ENCODE measurements around the gene RDH13. TPM values are rescaled to one million over a fixed set of nuclear protein-coding genes. Genes with fewer than 3 reads are reported as not detected.

The RDH13 gene
- total and polyA plus RNA-seq, 10 of the 15 experiments (the other 5 are each of a cell fraction or from before 2014, with no cell fraction given): 1.3 to 11.6 (median 8.9) TPM

DNA sequence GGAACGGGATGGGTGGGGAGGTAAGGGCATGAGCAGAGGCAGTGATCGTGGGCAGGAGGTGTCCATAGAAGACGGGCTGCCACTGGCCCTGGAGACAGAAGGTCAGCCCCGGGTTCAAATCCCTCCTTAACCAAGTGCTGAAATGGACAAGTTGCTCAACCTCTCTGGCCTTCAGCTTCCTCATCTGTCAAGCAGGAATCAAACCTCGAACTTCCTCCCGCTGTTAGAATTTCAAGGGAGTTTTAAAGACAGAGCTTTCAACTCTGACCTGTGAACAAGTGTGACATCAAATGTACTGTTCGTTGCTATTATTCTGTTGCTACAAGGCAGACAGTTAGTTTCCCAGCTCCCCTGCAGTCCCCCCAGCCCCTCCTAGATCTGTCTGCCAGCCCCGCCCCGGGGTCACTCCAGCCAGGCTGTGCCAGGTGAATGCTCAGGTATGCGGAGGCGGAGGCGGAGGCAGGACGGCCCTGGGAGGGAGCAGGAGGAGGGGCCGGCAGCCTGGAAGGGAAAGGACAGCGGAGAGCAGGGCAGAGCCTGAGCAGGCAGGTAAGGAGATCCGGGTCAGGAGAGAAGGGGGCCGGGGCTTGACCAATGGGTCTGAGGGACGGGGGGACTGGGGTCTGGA is 12.5 kb upstream of the RDH13 start, which contains the start of gene EPS8L1 (continued):
- no peak for TF ChIP-seq KAT2A (conservative IDR thresholded peaks at IDR 0.05; ENCODE audit: control insufficient read depth, low read depth, low read length)

DNA sequence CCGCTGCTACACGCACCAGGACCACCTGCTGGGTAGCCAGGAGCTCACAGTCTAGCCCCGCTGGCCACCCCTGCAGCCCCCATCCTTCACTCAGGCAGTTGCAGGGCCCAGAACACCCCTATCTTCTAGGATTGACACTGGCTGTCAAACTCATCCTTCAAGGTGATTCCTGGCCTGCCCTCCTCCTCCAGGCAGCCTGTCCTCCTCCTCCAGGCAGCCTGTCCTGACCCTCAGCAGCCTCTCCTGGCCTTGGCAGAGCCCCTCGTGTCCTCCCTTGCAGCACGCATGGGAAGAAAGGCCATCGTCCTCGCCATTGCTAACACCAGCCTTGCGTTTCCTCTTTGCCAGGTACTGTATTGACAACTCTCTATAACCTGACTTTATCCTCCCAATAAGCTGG is 9.0 kb upstream of the RDH13 start:
- Histone ChIP-seq H3K27ac (ENCODE audit: control insufficient read depth, insufficient read depth) (no peak overlapping the region), H2AFZ (ENCODE audit: control insufficient read depth, low read depth, low read length) (no peak overlapping the region), H3K4me3 (no peak overlapping the region), H3K27me3 (replicated peaks in 1 of 2; ENCODE audit: control insufficient read depth in 2 of 2, insufficient read depth in 2 of 2, low read length in 1 of 2) (no peaks in the 10 kb centered on the region; a peak in 1 of 4 replicates), H3K4me1 (ENCODE audit: control insufficient read depth, insufficient read depth, low read length) (peaks cover 3% of the 10 kb centered on the region), H3K9me3 (replicated peaks; ENCODE audit: control insufficient read depth, insufficient read depth, low read length) (no peaks in the 10 kb centered on the region), H4K20me1 (ENCODE audit: control insufficient read depth, insufficient read depth) (no peaks in the 10 kb centered on the region), H3K9ac (ENCODE audit: control insufficient read depth, insufficient read depth, low read length) (no peak overlapping the region), H3K36me3 (ENCODE audit: control insufficient read depth in 2 of 2, insufficient read depth in 2 of 2, low read length in 1 of 2) (no peaks in the 10 kb centered on the region), H3K79me2 (ENCODE audit: control insufficient read depth, insufficient read depth, low read length) (no peaks in the 10 kb centered on the region), H3K4me2 (ENCODE audit: control insufficient read depth, insufficient read depth) (no peak overlapping the region)
- in situ Hi-C loops (cut with MboI): no loop called here
- DNase-seq (ENCODE audit: low read depth, low spot score): no peak
- ChIA-PET POLR2A (no interaction called here), RAD21 (ENCODE audit: unreplicated experiment) (no interaction called here), CTCF (no interaction called here), SMC1A (ENCODE audit: uncharacterized antibody, unreplicated experiment) (no interaction called here)
- TF ChIP-seq ZNF622 (IDR thresholded peaks at IDR 0.05) (no peak), YBX1 (IDR thresholded peaks at IDR 0.05) (no peak)
- 19% methylated on average over 8 of the region's 8 CpGs for WGBS (ENCODE audit: insufficient coverage, insufficient replicate concordance, low lambda C conversion rate, missing lambda C conversion rate)
- intact Hi-C loops (cut with micrococcal nuclease; ENCODE audit: unreplicated experiment): no loop called here
- ATAC-seq: no peak
- FAIRE-seq: no peak
- no TSS peak for BruUV-seq (replicated peaks)

DNA sequence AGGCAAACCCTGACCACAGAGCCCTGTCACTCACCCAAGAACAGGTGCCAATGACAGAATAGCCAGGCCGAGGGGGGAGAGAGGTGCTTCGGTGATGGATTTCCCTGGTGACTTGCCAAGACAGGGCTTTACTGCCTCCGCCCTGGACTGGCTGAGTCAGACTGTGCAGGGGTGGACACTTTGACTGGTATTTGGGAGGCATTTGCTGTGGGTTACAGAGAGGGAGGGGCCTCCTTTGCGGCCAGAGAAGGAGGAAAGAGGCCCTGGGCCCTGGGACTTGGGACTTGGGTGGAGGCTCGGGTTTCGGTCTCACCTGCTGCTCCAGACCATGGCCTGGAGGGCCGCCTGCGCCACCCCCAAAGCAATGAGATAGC is 8.2 kb upstream of the RDH13 start:
- no peak overlapping the region for H2AFZ ChIP-seq (ENCODE audit: control insufficient read depth, low read depth, low read length)
- H3K27ac ChIP-seq (ENCODE audit: control insufficient read depth, insufficient read depth): no peak overlapping the region
- POLR2A ChIA-PET: interaction anchor here (0.6 kb wide), 1 partner anchor 73 kb away, joined by 3 read pairs; no protein-coding TSS in a partner anchor
- in situ Hi-C loops (cut with MboI) (no loop called here), intact Hi-C loops (cut with micrococcal nuclease; ENCODE audit: unreplicated experiment) (no loop called here)
- H3K79me2 ChIP-seq (ENCODE audit: control insufficient read depth, insufficient read depth, low read length): no peaks in the 10 kb centered on the region
- no peaks in the 10 kb centered on the region for H4K20me1 ChIP-seq (ENCODE audit: control insufficient read depth, insufficient read depth)
- CTCF ChIA-PET: no interaction called here
- H3K4me1 ChIP-seq (ENCODE audit: control insufficient read depth, insufficient read depth, low read length): peaks cover 3% of the 10 kb centered on the region
- no peak for DNase-seq (ENCODE audit: low read depth, low spot score)
- ATAC-seq: peak; percentile 27; the same call in 1 of the 3 replicates
- no peak overlapping the region for H3K4me3 ChIP-seq
- FAIRE-seq: no peak
- RAD21 ChIA-PET (ENCODE audit: unreplicated experiment): interaction anchor here (0.6 kb wide), 1 partner anchor 513 kb away, joined by 3 read pairs; no protein-coding TSS in a partner anchor
- BruUV-seq (replicated peaks): no TSS peak
- H3K4me2 ChIP-seq (ENCODE audit: control insufficient read depth, insufficient read depth): no peak overlapping the region
- H3K9ac ChIP-seq (ENCODE audit: control insufficient read depth, insufficient read depth, low read length): no peak overlapping the region
- 48% methylated on average over 8 of the region's 8 CpGs for WGBS (ENCODE audit: insufficient coverage, insufficient replicate concordance, low lambda C conversion rate, missing lambda C conversion rate)
- H3K36me3 ChIP-seq (ENCODE audit: control insufficient read depth in 2 of 2, insufficient read depth in 2 of 2, low read length in 1 of 2): no peaks in the 10 kb centered on the region
- no peaks in the 10 kb centered on the region for H3K9me3 ChIP-seq (replicated peaks; ENCODE audit: control insufficient read depth, insufficient read depth, low read length)
- SMC1A ChIA-PET (ENCODE audit: uncharacterized antibody, unreplicated experiment): no interaction called here
- no peaks in the 10 kb centered on the region; a peak in 1 of 4 replicates for H3K27me3 ChIP-seq (replicated peaks in 1 of 2; ENCODE audit: control insufficient read depth in 2 of 2, insufficient read depth in 2 of 2, low read length in 1 of 2)
- TF ChIP-seq ZNF384 (IDR thresholded peaks at IDR 0.05; ENCODE audit: borderline replicate concordance, low read depth, low read length): no peak
- TF ChIP-seq TCF12 (IDR thresholded peaks at IDR 0.05; ENCODE audit: low read depth, low read length): no peak
- TF ChIP-seq, protein P1, sequence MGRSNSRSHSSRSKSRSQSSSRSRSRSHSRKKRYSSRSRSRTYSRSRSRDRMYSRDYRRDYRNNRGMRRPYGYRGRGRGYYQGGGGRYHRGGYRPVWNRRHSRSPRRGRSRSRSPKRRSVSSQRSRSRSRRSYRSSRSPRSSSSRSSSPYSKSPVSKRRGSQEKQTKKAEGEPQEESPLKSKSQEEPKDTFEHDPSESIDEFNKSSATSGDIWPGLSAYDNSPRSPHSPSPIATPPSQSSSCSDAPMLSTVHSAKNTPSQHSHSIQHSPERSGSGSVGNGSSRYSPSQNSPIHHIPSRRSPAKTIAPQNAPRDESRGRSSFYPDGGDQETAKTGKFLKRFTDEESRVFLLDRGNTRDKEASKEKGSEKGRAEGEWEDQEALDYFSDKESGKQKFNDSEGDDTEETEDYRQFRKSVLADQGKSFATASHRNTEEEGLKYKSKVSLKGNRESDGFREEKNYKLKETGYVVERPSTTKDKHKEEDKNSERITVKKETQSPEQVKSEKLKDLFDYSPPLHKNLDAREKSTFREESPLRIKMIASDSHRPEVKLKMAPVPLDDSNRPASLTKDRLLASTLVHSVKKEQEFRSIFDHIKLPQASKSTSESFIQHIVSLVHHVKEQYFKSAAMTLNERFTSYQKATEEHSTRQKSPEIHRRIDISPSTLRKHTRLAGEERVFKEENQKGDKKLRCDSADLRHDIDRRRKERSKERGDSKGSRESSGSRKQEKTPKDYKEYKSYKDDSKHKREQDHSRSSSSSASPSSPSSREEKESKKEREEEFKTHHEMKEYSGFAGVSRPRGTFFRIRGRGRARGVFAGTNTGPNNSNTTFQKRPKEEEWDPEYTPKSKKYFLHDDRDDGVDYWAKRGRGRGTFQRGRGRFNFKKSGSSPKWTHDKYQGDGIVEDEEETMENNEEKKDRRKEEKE (IDR thresholded peaks at IDR 0.05): no peak
- no peak for TF ChIP-seq NRF1 (conservative IDR thresholded peaks at IDR 0.05; ENCODE audit: low read depth, low read length)
- TF ChIP-seq CREM (IDR thresholded peaks at IDR 0.05; ENCODE audit: low read depth): no peak
- TF ChIP-seq, protein P2, sequence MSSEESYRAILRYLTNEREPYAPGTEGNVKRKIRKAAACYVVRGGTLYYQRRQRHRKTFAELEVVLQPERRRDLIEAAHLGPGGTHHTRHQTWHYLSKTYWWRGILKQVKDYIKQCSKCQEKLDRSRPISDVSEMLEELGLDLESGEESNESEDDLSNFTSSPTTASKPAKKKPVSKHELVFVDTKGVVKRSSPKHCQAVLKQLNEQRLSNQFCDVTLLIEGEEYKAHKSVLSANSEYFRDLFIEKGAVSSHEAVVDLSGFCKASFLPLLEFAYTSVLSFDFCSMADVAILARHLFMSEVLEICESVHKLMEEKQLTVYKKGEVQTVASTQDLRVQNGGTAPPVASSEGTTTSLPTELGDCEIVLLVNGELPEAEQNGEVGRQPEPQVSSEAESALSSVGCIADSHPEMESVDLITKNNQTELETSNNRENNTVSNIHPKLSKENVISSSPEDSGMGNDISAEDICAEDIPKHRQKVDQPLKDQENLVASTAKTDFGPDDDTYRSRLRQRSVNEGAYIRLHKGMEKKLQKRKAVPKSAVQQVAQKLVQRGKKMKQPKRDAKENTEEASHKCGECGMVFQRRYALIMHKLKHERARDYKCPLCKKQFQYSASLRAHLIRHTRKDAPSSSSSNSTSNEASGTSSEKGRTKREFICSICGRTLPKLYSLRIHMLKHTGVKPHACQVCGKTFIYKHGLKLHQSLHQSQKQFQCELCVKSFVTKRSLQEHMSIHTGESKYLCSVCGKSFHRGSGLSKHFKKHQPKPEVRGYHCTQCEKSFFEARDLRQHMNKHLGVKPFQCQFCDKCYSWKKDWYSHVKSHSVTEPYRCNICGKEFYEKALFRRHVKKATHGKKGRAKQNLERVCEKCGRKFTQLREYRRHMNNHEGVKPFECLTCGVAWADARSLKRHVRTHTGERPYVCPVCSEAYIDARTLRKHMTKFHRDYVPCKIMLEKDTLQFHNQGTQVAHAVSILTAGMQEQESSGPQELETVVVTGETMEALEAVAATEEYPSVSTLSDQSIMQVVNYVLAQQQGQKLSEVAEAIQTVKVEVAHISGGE (CRISPR knock-in tag; IDR thresholded peaks at IDR 0.05): no peak
- TF ChIP-seq PAX5 (IDR thresholded peaks at IDR 0.05; ENCODE audit: borderline replicate concordance, low read depth, low read length): no peak

All from GM12878 (cell line).